Germinal center (tissue), 1 donor: Measurements from ENCODE around the gene BOC.

Experiments used
- DNase-seq: peaks from one replicate; pipeline ENCODE4 v3.0.0; 2012; ENCODE audit warnings: mixed read lengths, low spot score

Gene BOC

DNA sequence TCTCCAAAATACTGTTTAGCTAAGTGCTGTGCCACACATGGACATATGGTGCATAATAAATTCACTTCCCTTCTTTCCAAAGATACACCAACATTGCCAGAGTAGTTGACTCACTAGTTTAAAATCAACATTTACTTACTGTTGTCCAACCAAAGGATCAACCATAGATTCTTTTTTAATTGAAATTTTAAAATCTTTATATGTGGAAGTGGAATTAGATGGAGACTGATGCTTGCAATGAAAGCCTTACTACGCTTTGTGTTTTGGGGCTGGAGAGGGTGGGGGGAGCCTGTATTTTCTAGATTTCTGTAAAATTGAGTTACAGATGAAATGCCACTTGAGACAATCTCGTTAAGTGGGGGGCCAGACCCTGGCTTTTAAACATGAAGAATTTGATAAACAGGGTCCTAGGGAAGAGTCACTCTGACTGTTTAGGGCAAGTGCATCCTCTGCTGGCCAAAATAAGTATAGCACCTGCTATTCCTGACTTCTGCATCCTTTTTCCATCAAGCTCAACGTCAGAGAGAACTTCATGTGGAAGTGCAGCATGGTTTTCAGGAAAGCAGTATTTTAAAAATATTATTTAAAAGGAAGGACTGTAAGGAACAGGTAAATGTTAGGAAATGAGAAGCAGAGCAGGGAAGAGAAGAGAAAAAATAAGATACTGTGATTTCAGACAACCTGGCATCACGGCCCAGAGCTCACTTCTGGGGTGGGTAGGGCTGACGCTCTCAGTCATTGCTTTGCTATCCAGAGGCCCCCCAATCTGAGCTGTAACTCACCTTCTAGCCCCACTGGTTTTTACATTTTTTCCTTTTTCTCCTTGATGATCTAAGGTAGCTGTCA is 76.7 kb downstream of the BOC start:
- peak; percentile 66 for DNase-seq

DNA sequence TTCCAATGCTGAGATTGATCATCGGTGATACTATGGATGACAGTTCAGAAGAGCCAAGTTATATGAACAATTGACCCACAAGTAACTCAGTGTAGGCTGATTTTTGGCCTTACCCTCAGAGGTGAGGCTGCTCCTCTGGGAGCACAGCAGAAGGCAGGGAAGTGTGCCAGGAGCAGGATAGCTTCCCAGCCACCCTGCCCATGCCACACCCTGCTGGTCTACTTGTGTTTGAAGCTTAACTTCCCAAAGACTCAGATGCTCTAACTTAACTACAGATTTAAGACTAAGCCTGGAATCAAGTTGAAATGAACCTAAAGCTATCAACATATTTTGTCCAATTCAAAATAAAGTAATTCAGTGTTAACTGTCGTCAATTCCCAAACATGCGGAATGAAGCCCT is 77.5 kb downstream of the BOC start:
- DNase-seq, result no peak

DNA sequence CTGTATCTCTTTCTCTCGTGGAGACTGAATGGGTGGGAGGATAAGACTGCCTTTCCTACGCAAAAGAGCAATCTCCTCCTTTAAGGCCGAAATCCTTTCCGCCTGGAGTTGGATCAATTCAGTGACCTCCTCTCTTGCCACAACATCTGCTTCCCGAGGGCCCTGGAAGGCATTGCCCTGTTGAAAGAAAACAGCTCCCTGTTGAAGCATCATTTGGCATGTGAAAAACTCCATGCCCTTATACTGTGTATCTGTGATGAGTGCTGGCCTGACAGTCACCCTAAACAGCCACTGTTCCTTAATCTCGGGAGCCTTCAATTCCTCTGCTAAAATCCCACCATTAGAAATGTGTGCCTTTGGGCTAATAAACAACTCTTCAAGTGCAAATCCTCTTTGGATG is 80.2 kb downstream of the BOC start:
- no peak for DNase-seq

- DNase-seq, result no peak
These were observed 81.6 kb downstream of the BOC start for GRCh38 chr3:113292933-113293332.

DNA sequence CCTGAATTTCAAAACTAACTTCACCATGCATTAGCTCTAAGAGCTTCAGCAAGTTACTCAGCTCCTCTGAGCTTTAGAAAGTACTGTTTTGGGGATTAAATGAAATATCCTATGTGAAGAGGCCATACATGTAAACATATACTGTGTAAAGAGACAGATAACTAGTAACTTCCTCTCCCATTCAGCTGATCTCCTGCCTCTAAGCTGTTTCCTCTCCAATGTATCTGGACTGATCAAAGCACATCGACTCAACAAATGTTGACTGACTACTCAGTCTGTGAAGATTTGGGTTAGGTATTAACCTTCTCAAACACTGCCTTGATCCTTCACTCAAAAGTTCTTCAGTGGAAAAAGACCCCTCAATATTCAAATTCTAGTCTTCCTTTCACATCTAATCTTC is 82.0 kb downstream of the BOC start:
- DNase-seq, result no peak

DNA sequence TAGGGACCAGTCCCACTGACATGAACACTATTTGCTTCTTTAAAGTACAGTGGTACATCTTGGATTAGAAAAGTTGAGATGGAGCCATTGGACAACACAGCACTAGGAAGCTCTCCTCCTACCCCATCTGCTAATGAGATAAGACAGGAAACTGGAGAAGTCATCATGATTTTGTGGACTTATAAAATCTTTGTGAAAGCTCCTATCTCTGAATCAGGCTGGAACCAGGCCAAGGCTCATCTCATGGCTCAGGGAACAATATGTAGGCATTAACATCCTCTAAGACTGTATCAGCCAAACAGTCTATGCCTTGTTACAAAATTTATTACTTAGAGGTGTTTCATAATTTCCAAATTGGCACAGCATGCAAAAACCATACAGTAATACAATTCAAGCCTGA is 84.1 kb downstream of the BOC start:
- DNase-seq, result no peak

- no peak for DNase-seq
These were observed 85.9 kb downstream of the BOC start for GRCh38 chr3:113297287-113297686.

DNA sequence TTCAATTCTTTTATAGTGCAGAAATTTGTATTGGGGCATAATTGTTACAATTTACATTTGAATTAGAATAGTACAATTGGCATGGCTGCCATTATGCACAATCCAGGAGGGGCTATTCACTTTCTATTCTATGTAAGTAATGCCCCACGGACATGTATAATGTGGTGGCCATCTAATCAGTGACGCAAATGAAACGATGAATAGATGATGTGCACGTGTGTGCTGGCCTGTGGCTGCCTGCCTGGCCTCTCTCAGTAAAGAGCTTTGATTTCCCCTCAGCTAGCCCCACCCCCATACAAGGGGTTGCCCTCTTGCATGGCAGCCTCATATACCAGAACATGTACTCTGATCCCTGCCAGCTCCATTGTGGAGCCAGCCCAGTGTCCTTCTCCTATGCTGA is 86.5 kb downstream of the BOC start:
- DNase-seq, result no peak

GRCh38 chr3:113300596-113300995 is 89.2 kb downstream of the BOC start:
- DNase-seq, result no peak

DNA sequence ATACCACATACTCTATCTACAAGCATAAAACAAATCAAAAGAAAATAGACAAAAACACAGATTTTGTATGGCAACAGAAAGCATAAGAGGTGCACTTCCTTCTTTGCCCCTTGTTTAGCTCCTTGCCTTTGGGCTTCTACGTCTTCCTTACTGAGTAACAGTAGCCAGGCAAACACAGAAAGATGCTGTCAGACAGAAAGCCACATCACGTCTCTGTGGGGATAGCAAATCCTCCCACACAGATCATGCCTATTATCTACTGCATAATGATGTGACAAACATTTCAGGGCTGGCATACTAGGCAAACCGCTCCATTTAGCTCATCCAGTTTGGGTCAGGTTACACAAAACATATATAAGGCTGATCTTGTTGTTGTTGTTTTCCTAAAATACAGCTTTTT is 92.7 kb downstream of the BOC start:
- no peak for DNase-seq

- DNase-seq, result no peak
These were observed 93.6 kb downstream of the BOC start for GRCh38 chr3:113304856-113305540.

DNA sequence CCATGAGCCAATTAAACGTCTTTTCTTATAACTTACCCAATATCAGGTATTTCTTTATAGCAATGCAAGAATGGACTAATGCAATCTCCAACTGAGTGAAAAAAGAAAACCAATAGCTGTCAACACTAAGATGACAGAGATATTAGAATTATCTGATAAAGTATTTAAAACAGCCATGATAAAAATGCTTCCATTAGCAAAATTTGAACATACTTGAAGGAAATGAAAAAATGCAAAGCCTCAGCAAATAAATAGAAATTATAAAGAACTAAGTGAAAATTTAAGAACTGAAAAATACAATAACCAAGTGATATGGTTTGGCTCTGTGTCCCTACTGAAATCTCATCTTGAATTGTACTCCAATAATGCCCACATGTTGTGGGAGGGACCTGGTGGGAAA is 99.6 kb downstream of the BOC start:
- no peak for DNase-seq

DNA sequence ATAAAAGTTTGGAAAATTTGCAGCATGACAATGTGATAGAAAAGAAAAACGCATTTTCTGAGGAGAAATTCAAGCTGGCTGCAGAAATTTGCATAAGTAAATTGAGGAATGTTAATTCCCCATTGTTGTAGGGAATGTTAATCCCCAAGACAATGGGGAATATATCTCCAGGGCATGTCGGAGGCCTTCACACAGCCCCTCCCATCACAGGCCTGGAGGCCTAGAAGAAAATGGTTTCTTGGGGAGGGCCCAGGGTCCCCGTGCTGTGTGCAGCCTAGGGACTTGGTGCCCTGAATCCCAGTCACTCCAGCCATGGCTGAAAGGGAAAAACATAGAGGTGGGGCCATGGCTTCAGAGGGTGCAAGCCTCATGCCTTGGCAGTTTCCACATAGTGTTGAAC is 101.1 kb downstream of the BOC start:
- no peak for DNase-seq

- DNase-seq, result no peak
These were observed 103.6 kb downstream of the BOC start for GRCh38 chr3:113314923-113315322.

GRCh38 chr3:113329757-113330156 is 118.4 kb downstream of the BOC start:
- DNase-seq, result no peak

DNA sequence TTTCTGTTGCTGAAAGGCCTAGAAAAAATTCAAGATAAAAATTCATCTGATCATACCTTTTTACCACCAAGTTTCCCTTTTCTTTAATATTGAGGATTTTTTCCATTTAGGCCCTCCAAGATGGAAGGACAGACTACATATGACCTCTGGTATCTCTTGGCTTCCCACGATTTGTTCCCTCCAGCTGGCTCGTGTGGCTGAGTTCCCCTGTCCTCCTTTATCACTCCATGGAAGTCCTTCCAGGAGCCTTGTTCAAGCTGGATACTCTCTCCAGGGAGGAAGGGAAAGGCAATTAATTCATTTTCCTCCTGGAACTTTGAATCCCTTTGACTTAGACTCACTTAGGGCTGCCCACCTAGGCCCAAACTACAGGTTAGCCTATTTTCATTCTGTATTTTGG is 119.4 kb downstream of the BOC start:
- no peak for DNase-seq

GRCh38 chr3:113331187-113331586 is 119.8 kb downstream of the BOC start:
- DNase-seq, result no peak
